Measurements from ENCODE around the gene ARID2. TPM values are rescaled to one million over a fixed set of nuclear protein-coding genes. Genes with fewer than 3 reads are reported as not detected.

Gene ARID2
- total and polyA plus RNA-seq, 9 of the 15 experiments (the other 6 are each of a cell fraction or from before 2014, with no cell fraction given), result 13.4 to 41.6 (median 29.4) TPM

DNA sequence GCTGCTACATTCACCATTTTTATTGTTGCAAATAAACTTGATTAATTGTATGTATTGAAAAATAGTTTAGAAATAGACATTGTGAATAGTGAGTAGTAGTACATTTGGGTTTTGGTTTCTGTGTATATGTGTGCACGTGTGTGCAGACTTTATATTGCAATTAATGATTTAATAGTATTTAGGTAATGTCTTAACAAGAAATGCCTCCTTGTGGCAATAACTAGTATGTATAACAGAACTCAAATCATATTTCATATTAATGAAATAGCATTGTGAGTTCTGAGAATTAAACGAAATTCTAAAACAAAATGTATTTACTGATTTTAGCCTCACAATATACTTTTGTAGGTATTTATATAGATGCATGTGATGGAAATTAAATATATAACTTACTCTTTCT lies 160.8 kb downstream of the ARID2 start:
- no peaks in the 10 kb centered on the region for H3K9me1 ChIP-seq (ENCODE audit: control insufficient read depth, insufficient read depth, low read length)
- H3K4me2 ChIP-seq (ENCODE audit: insufficient read depth, low read length), result no peak overlapping the region
- H3K4me1 ChIP-seq (replicated peaks in 1 of 2; ENCODE audit: control insufficient read depth in 2 of 2, insufficient read depth in 2 of 2, low read length in 2 of 2), result no peaks in the 10 kb centered on the region
- ATAC-seq (no peak), DNase-seq (ENCODE audit: extremely low read depth in 1 of 4, low spot score in 3 of 4) (no peak), FAIRE-seq (no peak)
- intact Hi-C loops (cut with micrococcal nuclease), result no loop called here
- no peaks in the 10 kb centered on the region for H3K27me3 ChIP-seq (ENCODE audit: control insufficient read depth in 2 of 2, insufficient read depth in 2 of 2, low read length in 2 of 2)
- no peak overlapping the region for H3K4me3 ChIP-seq
- no TSS peak for BruUV-seq (replicated peaks)
- in situ Hi-C loops (cut with MboI), result no loop called here
- POLR2A ChIA-PET, result no interaction called here
- 0 out of 4 replicates have a peak, but pooled peaks of 1 of the 2 experiments have one; percentile 4 for TF ChIP-seq RAD21 (CRISPR knock-in tag; conservative IDR thresholded peaks at IDR 0.05 in 1 of 2, IDR thresholded peaks at IDR 0.05 in 1 of 2)
- TF ChIP-seq, protein P1, sequence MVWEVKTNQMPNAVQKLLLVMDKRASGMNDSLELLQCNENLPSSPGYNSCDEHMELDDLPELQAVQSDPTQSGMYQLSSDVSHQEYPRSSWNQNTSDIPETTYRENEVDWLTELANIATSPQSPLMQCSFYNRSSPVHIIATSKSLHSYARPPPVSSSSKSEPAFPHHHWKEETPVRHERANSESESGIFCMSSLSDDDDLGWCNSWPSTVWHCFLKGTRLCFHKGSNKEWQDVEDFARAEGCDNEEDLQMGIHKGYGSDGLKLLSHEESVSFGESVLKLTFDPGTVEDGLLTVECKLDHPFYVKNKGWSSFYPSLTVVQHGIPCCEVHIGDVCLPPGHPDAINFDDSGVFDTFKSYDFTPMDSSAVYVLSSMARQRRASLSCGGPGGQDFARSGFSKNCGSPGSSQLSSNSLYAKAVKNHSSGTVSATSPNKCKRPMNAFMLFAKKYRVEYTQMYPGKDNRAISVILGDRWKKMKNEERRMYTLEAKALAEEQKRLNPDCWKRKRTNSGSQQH (CRISPR knock-in tag; IDR thresholded peaks at IDR 0.05), result no peak
- TF ChIP-seq NCOA1 (IDR thresholded peaks at IDR 0.05; ENCODE audit: low read depth), result no peak
- TF ChIP-seq, protein P2, sequence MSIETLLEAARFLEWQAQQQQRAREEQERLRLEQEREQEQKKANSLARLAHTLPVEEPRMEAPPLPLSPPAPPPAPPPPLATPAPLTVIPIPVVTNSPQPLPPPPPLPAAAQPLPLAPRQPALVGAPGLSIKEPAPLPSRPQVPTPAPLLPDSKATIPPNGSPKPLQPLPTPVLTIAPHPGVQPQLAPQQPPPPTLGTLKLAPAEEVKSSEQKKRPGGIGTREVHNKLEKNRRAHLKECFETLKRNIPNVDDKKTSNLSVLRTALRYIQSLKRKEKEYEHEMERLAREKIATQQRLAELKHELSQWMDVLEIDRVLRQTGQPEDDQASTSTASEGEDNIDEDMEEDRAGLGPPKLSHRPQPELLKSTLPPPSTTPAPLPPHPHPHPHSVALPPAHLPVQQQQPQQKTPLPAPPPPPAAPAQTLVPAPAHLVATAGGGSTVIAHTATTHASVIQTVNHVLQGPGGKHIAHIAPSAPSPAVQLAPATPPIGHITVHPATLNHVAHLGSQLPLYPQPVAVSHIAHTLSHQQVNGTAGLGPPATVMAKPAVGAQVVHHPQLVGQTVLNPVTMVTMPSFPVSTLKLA (conservative IDR thresholded peaks at IDR 0.05), result 0 out of 4 replicates have a peak, but pooled peaks of 1 of the 2 experiments have one; percentile 21
- WGBS (ENCODE audit: insufficient coverage, low coverage, missing lambda C conversion rate), result 92% methylated on average over 2 of the region's 2 CpGs
- no peaks in the 10 kb centered on the region for H4K20me1 ChIP-seq (replicated peaks; ENCODE audit: control insufficient read depth, insufficient read depth, low read length)
- H3K36me3 ChIP-seq (ENCODE audit: control insufficient read depth, insufficient read depth, low read length), result peaks cover 47% of the 10 kb centered on the region
- no peak overlapping the region for H2AFZ ChIP-seq (ENCODE audit: low read depth, low read length)
- no peaks in the 10 kb centered on the region for H3K9me3 ChIP-seq (replicated peaks; ENCODE audit: control insufficient read depth, insufficient read depth, low read depth, low read length)
- H3K79me2 ChIP-seq (ENCODE audit: control insufficient read depth, insufficient read depth, low read length), result no peaks in the 10 kb centered on the region
- H3K27ac ChIP-seq (ENCODE audit: extremely low read depth, low read depth, low read length), result no peak overlapping the region
- no peak overlapping the region for H3K9ac ChIP-seq (ENCODE audit: insufficient read depth in 1 of 2, low read depth in 2 of 2, low read length in 2 of 2)
- CTCF ChIA-PET (ENCODE audit: low intra/inter-chr PET ratio), result no interaction called here
